Measurements from ENCODE around the gene SETBP1. TPM values are rescaled to one million over a fixed set of nuclear protein-coding genes. Genes with fewer than 3 reads are reported as not detected.

SETBP1 gene
- total and polyA plus RNA-seq, 3 donors from 2014 or later = 6.2 to 34.7 (median 33.1) TPM

DNA sequence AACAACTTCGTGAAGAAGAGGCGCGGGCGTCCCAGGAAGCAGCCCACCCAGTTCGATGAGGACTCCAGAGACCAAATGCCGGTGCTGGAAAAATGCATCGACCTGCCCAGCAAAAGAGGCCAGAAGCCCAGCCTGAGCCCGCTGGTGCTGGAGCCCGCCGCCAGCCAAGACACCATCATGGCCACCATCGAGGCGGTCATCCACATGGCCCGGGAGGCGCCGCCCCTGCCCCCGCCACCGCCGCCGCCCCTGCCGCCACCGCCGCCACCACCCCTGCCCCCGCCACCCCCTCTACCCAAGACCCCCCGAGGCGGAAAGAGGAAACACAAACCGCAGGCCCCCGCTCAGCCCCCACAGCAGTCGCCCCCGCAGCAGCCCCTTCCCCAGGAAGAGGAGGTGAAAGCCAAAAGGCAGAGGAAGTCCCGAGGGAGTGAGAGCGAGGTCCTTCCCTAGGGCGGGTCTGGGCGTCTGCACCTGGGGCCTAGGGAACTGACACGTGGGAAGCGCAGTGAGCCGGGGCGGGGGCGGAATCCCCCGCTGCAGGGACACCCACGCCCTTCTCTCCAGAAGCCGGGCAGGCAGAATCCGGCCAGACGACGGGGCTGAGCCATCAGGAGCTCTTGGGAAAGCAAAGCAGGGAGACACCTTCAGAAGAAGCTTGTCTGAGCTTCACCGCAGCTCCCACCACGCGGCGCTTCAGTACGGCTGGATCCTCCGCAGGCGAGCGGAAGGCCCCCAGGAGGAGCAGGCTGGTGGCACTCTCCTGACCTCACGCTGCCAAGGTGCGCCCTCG is 382.8 kb downstream of the SETBP1 start:
- Histone ChIP-seq H3K27me3 (no peaks in the 10 kb centered on the region), H3K27ac (no peak overlapping the region), H3K4me1 (no peaks in the 10 kb centered on the region), H3K9me3 (no peaks in the 10 kb centered on the region), H3K4me3 (peak overlapping the region; percentile 9 to 24), H3K36me3 (ENCODE audit: low read depth, missing control alignments) (no peaks in the 10 kb centered on the region)
- DNase-seq = no peak
- intact Hi-C loops (cut with DNase I; ENCODE audit: low total_unique reads) = no loop called here
- 65 to 84% methylated on average over 16 to 31 of the region's 55 CpGs for WGBS, 2 donors
- TF ChIP-seq, protein P1, sequence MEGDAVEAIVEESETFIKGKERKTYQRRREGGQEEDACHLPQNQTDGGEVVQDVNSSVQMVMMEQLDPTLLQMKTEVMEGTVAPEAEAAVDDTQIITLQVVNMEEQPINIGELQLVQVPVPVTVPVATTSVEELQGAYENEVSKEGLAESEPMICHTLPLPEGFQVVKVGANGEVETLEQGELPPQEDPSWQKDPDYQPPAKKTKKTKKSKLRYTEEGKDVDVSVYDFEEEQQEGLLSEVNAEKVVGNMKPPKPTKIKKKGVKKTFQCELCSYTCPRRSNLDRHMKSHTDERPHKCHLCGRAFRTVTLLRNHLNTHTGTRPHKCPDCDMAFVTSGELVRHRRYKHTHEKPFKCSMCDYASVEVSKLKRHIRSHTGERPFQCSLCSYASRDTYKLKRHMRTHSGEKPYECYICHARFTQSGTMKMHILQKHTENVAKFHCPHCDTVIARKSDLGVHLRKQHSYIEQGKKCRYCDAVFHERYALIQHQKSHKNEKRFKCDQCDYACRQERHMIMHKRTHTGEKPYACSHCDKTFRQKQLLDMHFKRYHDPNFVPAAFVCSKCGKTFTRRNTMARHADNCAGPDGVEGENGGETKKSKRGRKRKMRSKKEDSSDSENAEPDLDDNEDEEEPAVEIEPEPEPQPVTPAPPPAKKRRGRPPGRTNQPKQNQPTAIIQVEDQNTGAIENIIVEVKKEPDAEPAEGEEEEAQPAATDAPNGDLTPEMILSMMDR (IDR thresholded peaks at IDR 0.05) = no peak
- no peak for TF ChIP-seq POLR2A (IDR thresholded peaks at IDR 0.05)

DNA sequence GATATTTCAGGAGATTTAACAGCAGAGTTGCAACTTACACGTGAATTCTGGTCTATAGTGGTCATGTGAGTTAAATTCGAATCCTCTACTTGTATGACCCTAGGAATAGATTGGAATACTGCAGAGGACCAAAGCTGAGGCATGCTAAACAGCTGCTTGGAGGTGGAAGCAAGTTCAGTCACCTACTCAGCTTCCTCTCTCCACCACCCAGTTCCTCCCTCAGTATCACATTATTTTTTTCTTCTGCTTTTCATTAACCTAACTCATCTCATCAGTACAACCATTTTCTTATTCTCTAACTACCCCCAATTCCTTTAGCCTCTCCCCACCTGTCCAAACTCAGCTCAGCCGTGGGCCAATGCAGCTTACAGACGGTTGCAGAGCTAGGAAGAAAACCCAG is 385.5 kb downstream of the SETBP1 start:
- no peaks in the 10 kb centered on the region for H3K36me3 ChIP-seq (ENCODE audit: low read depth, missing control alignments)
- DNase-seq = no peak
- no peaks in the 10 kb centered on the region for H3K4me1 ChIP-seq
- intact Hi-C loops (cut with DNase I; ENCODE audit: low total_unique reads) = no loop called here
- H3K4me3 ChIP-seq = no peak overlapping the region
- no peaks in the 10 kb centered on the region for H3K27me3 ChIP-seq
- no peak overlapping the region for H3K27ac ChIP-seq
- no peaks in the 10 kb centered on the region for H3K9me3 ChIP-seq
- TF ChIP-seq POLR2A (IDR thresholded peaks at IDR 0.05) = no peak
- TF ChIP-seq, protein P1 (IDR thresholded peaks at IDR 0.05) = no peak
- WGBS, 2 donors = 83 to 90% methylated on average over 4 of the region's 4 CpGs

DNA sequence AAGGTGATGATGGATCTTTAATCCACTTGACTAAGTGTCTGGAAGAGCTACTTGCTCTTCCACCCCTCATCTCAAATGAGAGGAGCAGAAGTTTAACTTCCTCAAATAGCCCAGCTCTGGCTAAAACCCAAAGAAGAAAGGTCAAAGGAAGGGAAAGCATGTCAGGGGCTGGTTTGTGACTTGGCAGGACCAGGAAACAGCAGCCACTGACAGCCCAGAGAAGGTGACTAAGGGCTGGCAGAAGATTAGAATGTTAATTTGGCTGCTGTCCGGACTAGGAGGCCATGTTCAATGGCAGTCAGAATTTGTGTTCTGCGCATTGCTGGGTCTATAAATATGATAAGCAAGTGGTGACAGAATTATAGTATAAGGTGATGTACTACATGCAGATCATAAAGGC is 386.2 kb downstream of the SETBP1 start:
- 89% methylated on average over 2 of the region's 2 CpGs for WGBS, 2 donors
- no peak for DNase-seq
- Histone ChIP-seq H3K27ac (no peak overlapping the region), H3K9me3 (no peaks in the 10 kb centered on the region), H3K36me3 (ENCODE audit: low read depth, missing control alignments) (no peaks in the 10 kb centered on the region), H3K27me3 (no peaks in the 10 kb centered on the region), H3K4me1 (no peaks in the 10 kb centered on the region), H3K4me3 (no peak overlapping the region)
- no peak for TF ChIP-seq POLR2A (IDR thresholded peaks at IDR 0.05)
- TF ChIP-seq, protein P1 (IDR thresholded peaks at IDR 0.05) = no peak
- intact Hi-C loops (cut with DNase I; ENCODE audit: low total_unique reads) = no loop called here

DNA sequence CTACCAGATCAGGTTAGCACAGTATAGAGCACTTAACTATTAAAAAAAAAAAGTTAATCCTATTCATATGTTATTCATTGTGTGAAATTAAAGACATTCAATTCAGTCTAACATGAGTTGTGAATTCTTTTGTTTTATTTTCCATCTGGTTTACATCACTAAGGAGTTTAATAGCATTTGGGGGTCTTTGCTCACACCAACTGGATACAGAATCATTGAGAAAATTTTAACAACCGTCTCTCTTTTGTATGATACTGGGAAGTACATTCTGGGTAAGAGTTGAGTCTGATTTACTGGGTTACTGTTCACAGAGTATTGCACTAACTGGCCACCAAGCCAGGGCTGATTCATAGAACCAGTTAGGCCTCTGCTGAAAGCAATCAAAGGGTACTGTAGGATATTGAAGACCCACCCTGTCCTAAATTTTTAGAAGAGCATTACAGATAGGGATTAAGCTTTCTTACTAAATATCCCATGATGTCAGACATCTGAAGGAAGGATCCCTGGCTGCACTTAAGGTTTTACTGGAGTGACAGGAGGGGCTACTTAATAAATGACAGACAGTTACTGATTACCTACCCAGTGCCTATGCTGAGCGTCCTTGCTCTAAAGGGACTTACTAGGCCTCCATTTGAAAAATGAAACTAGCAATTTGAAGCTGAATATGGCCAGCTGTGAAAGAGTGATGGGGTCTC is 387.9 kb downstream of the SETBP1 start:
- WGBS, 2 donors = 83 to 95% methylated on average over 2 of the region's 2 CpGs
- intact Hi-C loops (cut with DNase I; ENCODE audit: low total_unique reads) = no loop called here
- TF ChIP-seq, protein P1 (IDR thresholded peaks at IDR 0.05) = no peak
- no peaks in the 10 kb centered on the region for H3K9me3 ChIP-seq
- H3K27me3 ChIP-seq = no peaks in the 10 kb centered on the region
- H3K27ac ChIP-seq = no peak overlapping the region
- DNase-seq = no peak
- no peaks in the 10 kb centered on the region for H3K4me1 ChIP-seq
- no peak overlapping the region for H3K4me3 ChIP-seq
- no peaks in the 10 kb centered on the region for H3K36me3 ChIP-seq (ENCODE audit: low read depth, missing control alignments)
